NB4 (cell line): ENCODE results near the gene JMJD7.

Experiments
- DNase-seq: peaks from one replicate; pipeline ENCODE4 v3.0.0; 2010; ENCODE audit warnings: low read depth
- H3K4me3 ChIP-seq: one replicate; pipeline ENCODE4 v1.5.1; 2011; ENCODE audit warnings: mild to moderate bottlenecking, low read depth, low read length, moderate library complexity
- CTCF ChIP-seq: IDR thresholded peaks from one replicate; pipeline ENCODE4 v1.5.1; 2012; ENCODE audit warnings: low read depth, low read length
- MAX ChIP-seq: IDR thresholded peaks from 2 replicates; pipeline ENCODE4 v1.6.1; 2011; ENCODE audit warnings: low read depth, low read length
- MYC ChIP-seq: IDR thresholded peaks from 2 replicates; pipeline ENCODE4 v1.6.1; 2011; ENCODE audit warnings: low read depth, low read length
- POLR2A ChIP-seq: IDR thresholded peaks from 2 replicates; pipeline ENCODE4 v1.6.1; 2011; ENCODE audit warnings: mild to moderate bottlenecking; ENCODE audit not compliant: insufficient read length; ENCODE audit errors: extremely low read depth

Gene JMJD7

GRCh38 chr15:41851755-41852370 lies 24.0 kb downstream of the JMJD7 start:
- DNase-seq = no peak
- no peak for TF ChIP-seq MAX
- TF ChIP-seq POLR2A = no peak
- TF ChIP-seq MYC = no peak
- no peak for TF ChIP-seq CTCF
- no peak overlapping the region for H3K4me3 ChIP-seq

GRCh38 chr15:41852736-41853590 lies 25.1 kb downstream of the JMJD7 start:
- H3K4me3 ChIP-seq = no peak overlapping the region
- TF ChIP-seq POLR2A (no peak), CTCF (no peak), MAX (no peak), MYC (no peak)
- DNase-seq = no peak

- H3K4me3 ChIP-seq = no peak overlapping the region
- TF ChIP-seq POLR2A = no peak
- TF ChIP-seq CTCF = no peak
- TF ChIP-seq MAX = no peak
- no peak for TF ChIP-seq MYC
- DNase-seq = no peak
Observed at GRCh38 chr15:41853831-41854230, 25.9 kb downstream of the JMJD7 start.

GRCh38 chr15:41854443-41854842 lies 26.6 kb downstream of the JMJD7 start:
- no peak overlapping the region for H3K4me3 ChIP-seq
- TF ChIP-seq POLR2A = no peak
- DNase-seq = no peak

GRCh38 chr15:41855261-41855961 lies 27.5 kb downstream of the JMJD7 start:
- no peak for TF ChIP-seq MYC
- no peak for TF ChIP-seq POLR2A
- no peak for TF ChIP-seq CTCF
- TF ChIP-seq MAX = no peak
- no peak for DNase-seq
- H3K4me3 ChIP-seq = no peak overlapping the region

- TF ChIP-seq MAX (no peak), CTCF (no peak), POLR2A (no peak), MYC (no peak)
- no peak for DNase-seq
- H3K4me3 ChIP-seq = no peak overlapping the region
Observed at GRCh38 chr15:41856262-41856661, 28.4 kb downstream of the JMJD7 start.
